ENCODE measurements around the gene MAN1A1.
A peak's percentile ranks its signal among the peaks of the same experiment; 100 is the strongest.

MAN1A1 gene

DNA sequence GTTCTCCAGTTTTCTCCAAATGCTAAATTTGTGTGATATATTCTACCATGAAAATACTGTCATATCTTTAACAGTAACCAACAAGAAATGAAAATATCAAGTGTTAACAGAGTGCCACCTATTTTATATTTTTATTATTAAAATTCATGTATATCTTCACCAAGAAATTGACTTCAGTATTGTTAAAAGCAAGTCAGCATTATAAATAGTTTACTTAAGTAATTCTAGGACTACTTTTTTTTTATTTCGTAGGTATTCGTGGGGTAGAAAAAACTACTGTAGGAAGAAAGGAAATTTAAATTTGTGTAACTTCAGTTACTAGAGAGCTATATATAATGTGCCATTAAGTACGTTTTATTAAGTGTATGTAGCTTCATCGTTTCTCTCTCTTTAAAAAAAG is 6.3 kb upstream of the MAN1A1 start:
- Histone ChIP-seq H3K27me3 (no peaks in the 10 kb centered on the region), H3K9me3 (no peaks in the 10 kb centered on the region), H3K4me1 (peaks cover 0 to 60% (median 8%) of the 10 kb centered on the region in 4 donors), H3K36me3 (no peaks in the 10 kb centered on the region), H3K4me3 (no peak overlapping the region), H3K27ac (peak overlapping the region; percentile 37 to 63)
- TF ChIP-seq CTCF (IDR thresholded peaks at IDR 0.05): no peak
- no peak for DNase-seq
- intact Hi-C loops (cut with DNase I; ENCODE audit: low total_unique reads): no loop called here

DNA sequence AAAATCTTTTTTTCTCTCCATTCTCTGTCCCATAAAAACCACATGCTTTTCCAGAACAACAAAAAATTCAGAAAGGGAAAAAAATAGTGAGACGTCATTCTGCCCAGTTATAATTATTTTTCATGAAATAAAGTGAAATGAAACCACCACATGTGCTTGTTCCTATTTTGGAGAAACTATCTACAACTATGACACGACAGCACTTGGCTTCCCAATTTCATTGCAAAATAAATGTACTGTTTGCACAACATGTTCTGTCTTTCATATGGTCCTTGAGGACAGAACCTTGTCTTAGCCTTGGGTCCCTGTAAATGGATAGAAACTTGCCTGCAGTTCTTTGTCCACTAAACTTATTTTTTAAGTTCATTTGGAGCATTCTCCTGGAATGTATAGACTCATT is 5.6 kb upstream of the MAN1A1 start:
- H3K36me3 ChIP-seq: no peaks in the 10 kb centered on the region
- H3K27me3 ChIP-seq: no peaks in the 10 kb centered on the region
- H3K4me1 ChIP-seq: peaks cover 0 to 61% (median 8%) of the 10 kb centered on the region in 4 donors
- no peak for DNase-seq
- no peak overlapping the region for H3K4me3 ChIP-seq
- intact Hi-C loops (cut with DNase I; ENCODE audit: low total_unique reads): no loop called here
- no peak for TF ChIP-seq CTCF (IDR thresholded peaks at IDR 0.05)
- peak overlapping the region; percentile 60 to 63 for H3K27ac ChIP-seq
- H3K9me3 ChIP-seq: no peaks in the 10 kb centered on the region

GRCh38 chr6:119353696-119354095 is 4.1 kb upstream of the MAN1A1 start:
- H3K9me3 ChIP-seq: no peaks in the 10 kb centered on the region
- TF ChIP-seq CTCF (IDR thresholded peaks at IDR 0.05): no peak
- peaks cover 0 to 61% (median 8%) of the 10 kb centered on the region in 4 donors for H3K4me1 ChIP-seq
- intact Hi-C loops (cut with DNase I; ENCODE audit: low total_unique reads): no loop called here
- H3K27me3 ChIP-seq: no peaks in the 10 kb centered on the region
- H3K4me3 ChIP-seq: no peak overlapping the region
- no peaks in the 10 kb centered on the region for H3K36me3 ChIP-seq
- H3K27ac ChIP-seq: peak overlapping the region; percentile 1 to 13
- DNase-seq: no peak

- intact Hi-C loops (cut with DNase I; ENCODE audit: low total_unique reads): no loop called here
Observed at GRCh38 chr6:119352001-119352400, 2.4 kb upstream of the MAN1A1 start.

DNA sequence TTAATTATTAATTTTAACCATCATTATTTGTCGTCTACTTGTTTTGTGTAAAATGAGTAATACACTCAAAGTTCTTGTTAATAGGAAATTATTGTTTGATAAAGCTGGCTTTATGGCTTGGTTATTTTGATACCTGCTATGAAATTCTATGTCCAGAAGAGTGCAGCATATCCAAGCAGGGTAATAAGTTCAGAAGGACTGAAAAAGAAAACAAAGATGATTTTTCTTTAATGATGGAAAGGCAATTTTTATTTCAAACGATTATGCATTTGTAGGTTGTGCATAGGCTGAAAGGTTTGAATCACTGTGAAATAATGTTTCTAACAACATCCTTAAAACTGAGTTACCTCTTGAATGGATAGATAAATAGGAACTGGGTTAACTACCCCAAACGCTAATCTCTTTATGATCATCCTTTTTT is 1.4 kb upstream of the MAN1A1 start:
- H3K4me1 ChIP-seq: peaks cover 0 to 66% (median 11%) of the 10 kb centered on the region in 4 donors
- intact Hi-C loops (cut with DNase I; ENCODE audit: low total_unique reads): no loop called here
- no peaks in the 10 kb centered on the region for H3K9me3 ChIP-seq
- no peaks in the 10 kb centered on the region for H3K27me3 ChIP-seq
- peak; percentile 24 to 42 for TF ChIP-seq CTCF (IDR thresholded peaks at IDR 0.05)
- H3K27ac ChIP-seq: peak overlapping the region; percentile 93 to 99
- no peaks in the 10 kb centered on the region for H3K36me3 ChIP-seq
- no peak for DNase-seq
- peak overlapping the region; percentile 73 to 91 for H3K4me3 ChIP-seq

More at GRCh38 chr6:119352001-119352400, 2.4 kb upstream of the MAN1A1 start:
- DNase-seq: no peak
- TF ChIP-seq CTCF (IDR thresholded peaks at IDR 0.05): no peak
- H3K4me3 ChIP-seq: no peak overlapping the region
- H3K9me3 ChIP-seq: no peaks in the 10 kb centered on the region
- H3K27ac ChIP-seq: peak overlapping the region in 1 of 2 donors; percentile 1
- H3K4me1 ChIP-seq: peaks cover 0 to 68% (median 10%) of the 10 kb centered on the region in 4 donors
- H3K36me3 ChIP-seq: no peaks in the 10 kb centered on the region
- no peaks in the 10 kb centered on the region for H3K27me3 ChIP-seq
